Trophoblast cell (in vitro differentiated cells and primary cell): ENCODE results near the gene OSBPL8.
A peak's percentile ranks its signal among the peaks of the same experiment; 100 is the strongest.

ENCODE experiments used
- DNase-seq, 2 donors: peaks; one replicate each; pipeline ENCODE4 v3.0.0-alpha.2; 2016
- H2AFZ ChIP-seq: 2 replicates; pipeline ENCODE4 v1.6.1; 2013; ENCODE audit warnings: low read length, moderate library complexity, mild to moderate bottlenecking; ENCODE audit not compliant: insufficient read depth, poor library complexity
- H2AK5ac ChIP-seq: 2 replicates; pipeline ENCODE4 v1.6.1; 2013; ENCODE audit warnings: mild to moderate bottlenecking, low read length
- H2BK120ac ChIP-seq: 2 replicates; pipeline ENCODE4 v1.6.1; 2013; ENCODE audit warnings: low read length, mild to moderate bottlenecking, moderate library complexity; ENCODE audit not compliant: insufficient read depth, poor library complexity
- H2BK12ac ChIP-seq: 2 replicates; pipeline ENCODE4 v1.6.1; 2013; ENCODE audit warnings: mild to moderate bottlenecking, low read length, moderate library complexity
- H2BK5ac ChIP-seq: 2 replicates; pipeline ENCODE4 v1.6.1; 2013; ENCODE audit warnings: low read length, low read depth, moderate library complexity, mild to moderate bottlenecking; ENCODE audit not compliant: poor library complexity
- H3K14ac ChIP-seq: 2 replicates; pipeline ENCODE4 v1.6.1; 2013; ENCODE audit warnings: mild to moderate bottlenecking, low read length
- H3K18ac ChIP-seq: 2 replicates; pipeline ENCODE4 v1.6.1; 2013; ENCODE audit warnings: mild to moderate bottlenecking, low read length
- H3K23ac ChIP-seq: 2 replicates; pipeline ENCODE4 v1.6.1; 2013; ENCODE audit warnings: low read length
- H3K27ac ChIP-seq: 2 replicates; pipeline ENCODE4 v1.5.1; 2013; ENCODE audit warnings: low read depth, mild to moderate bottlenecking, inconsistent platforms, low read length, moderate library complexity
- H3K27me3 ChIP-seq: 2 replicates; pipeline ENCODE4 v1.6.1; 2013; ENCODE audit warnings: inconsistent platforms, mild to moderate bottlenecking, low read length, moderate library complexity; ENCODE audit not compliant: insufficient read depth
- H3K36me3 ChIP-seq, 2 experiments: 1 replicate in 1 of 2; 2 replicates in 1 of 2; pipeline ENCODE4 v1.6.1; 2013; ENCODE audit warnings: low read length in 2 of 2, mild to moderate bottlenecking in 2 of 2, moderate library complexity in 1 of 2; ENCODE audit not compliant: insufficient read depth in 2 of 2, control insufficient read depth in 1 of 2
- H3K4ac ChIP-seq: 2 replicates; pipeline ENCODE4 v1.6.1; 2013; ENCODE audit warnings: low read depth, mild to moderate bottlenecking, low read length, moderate library complexity
- H3K4me1 ChIP-seq, 2 experiments: 1 replicate in 1 of 2; 2 replicates in 1 of 2; pipeline ENCODE4 v1.6.1; 2013; ENCODE audit warnings: low read length in 2 of 2, mild to moderate bottlenecking in 2 of 2, moderate library complexity in 1 of 2; ENCODE audit not compliant: insufficient read depth in 2 of 2, control insufficient read depth in 1 of 2
- H3K4me2 ChIP-seq: 2 replicates; pipeline ENCODE4 v1.6.1; 2013; ENCODE audit warnings: inconsistent platforms, mild to moderate bottlenecking, low read length, moderate library complexity
- H3K4me3 ChIP-seq: 2 replicates; pipeline ENCODE4 v1.5.1; 2013; ENCODE audit warnings: mild to moderate bottlenecking, low read depth, low read length, inconsistent platforms
- H3K79me1 ChIP-seq: one replicate; pipeline ENCODE4 v1.6.1; 2013; ENCODE audit warnings: low read length
- H3K79me2 ChIP-seq: 2 replicates; pipeline ENCODE4 v1.6.1; 2013; ENCODE audit warnings: low read length, mild to moderate bottlenecking; ENCODE audit not compliant: control insufficient read depth, insufficient read depth, poor library complexity
- H3K9ac ChIP-seq: 2 replicates; pipeline ENCODE4 v1.6.1; 2013; ENCODE audit warnings: mild to moderate bottlenecking, low read length
- H3K9me3 ChIP-seq: 2 replicates; pipeline ENCODE4 v1.6.1; 2013; ENCODE audit warnings: low read depth, mild to moderate bottlenecking, control low read depth, inconsistent platforms, low read length; ENCODE audit not compliant: insufficient read depth
- H4K12ac ChIP-seq: 2 replicates; pipeline ENCODE4 v1.6.1; 2013; ENCODE audit warnings: low read depth, mild to moderate bottlenecking, low read length, moderate library complexity
- H4K8ac ChIP-seq: 2 replicates; pipeline ENCODE4 v1.6.1; 2013; ENCODE audit warnings: low read depth, mild to moderate bottlenecking, low read length, moderate library complexity
- H4K91ac ChIP-seq: one replicate; pipeline ENCODE4 v1.6.1; 2013; ENCODE audit warnings: low read depth, mild to moderate bottlenecking, low read length, moderate library complexity
- WGBS: extraction: QIAGEN DNeasy Blood & Tissue Kit; methylation state at CpG from one replicate; pipeline ENCODE4 v1.1.7; 2013; ENCODE audit warnings: missing lambda C conversion rate; ENCODE audit not compliant: insufficient read length, insufficient coverage; ENCODE audit errors: extremely low coverage; 5-methylcytosine and 5-hydroxymethylcytosine counted together

The OSBPL8 gene

DNA sequence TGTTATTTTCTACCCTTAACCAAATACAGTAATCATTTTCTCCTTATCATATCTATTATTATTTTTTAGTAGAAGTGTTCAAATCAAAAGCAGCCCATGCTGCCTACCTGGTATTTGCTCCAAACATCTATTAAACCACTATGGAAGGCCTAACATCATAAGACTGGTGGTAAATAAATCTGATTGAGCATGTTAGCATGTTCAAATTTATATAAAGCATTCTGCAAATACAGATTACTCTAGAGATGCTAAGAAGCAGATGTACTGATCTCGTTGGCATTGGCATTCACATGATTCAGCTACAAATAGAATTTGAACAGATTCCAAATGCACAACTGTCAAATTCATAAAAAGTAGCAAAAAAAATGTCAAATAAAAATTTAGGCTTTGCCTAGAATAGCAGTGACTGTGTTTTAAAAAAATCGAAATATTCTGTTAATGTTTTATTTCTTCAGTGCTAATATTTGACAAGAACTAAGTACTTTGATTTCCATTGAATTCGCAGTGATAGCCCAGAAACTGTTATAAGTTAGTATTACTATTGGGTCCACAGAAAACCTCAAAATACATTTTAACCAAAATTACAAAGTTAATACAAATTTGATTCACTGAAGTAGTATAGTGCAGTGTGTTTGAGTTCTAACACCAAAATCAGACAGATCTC, 9.4 kb upstream of the OSBPL8 start:
- no peak overlapping the region for H3K18ac ChIP-seq
- H3K14ac ChIP-seq, result no peak overlapping the region
- H3K36me3 ChIP-seq, result no peaks in the 10 kb centered on the region
- H2BK120ac ChIP-seq, result no peak overlapping the region
- H3K79me2 ChIP-seq, result no peaks in the 10 kb centered on the region
- H3K9me3 ChIP-seq, result peaks cover 3% of the 10 kb centered on the region
- no peak overlapping the region for H3K23ac ChIP-seq
- no peaks in the 10 kb centered on the region for H3K79me1 ChIP-seq
- no peak overlapping the region for H2BK12ac ChIP-seq
- no peak overlapping the region for H3K4me2 ChIP-seq
- DNase-seq, result no peak
- H3K27ac ChIP-seq, result no peak overlapping the region
- H4K91ac ChIP-seq, result no peak overlapping the region
- no peak overlapping the region for H3K4me3 ChIP-seq
- H3K4me1 ChIP-seq, result no peaks in the 10 kb centered on the region
- H3K9ac ChIP-seq, result no peak overlapping the region
- H2AFZ ChIP-seq, result no peak overlapping the region
- no peak overlapping the region for H4K8ac ChIP-seq
- no peaks in the 10 kb centered on the region for H3K27me3 ChIP-seq
- H4K12ac ChIP-seq, result no peak overlapping the region
- WGBS, result no CpG with 5 or more reads among the region's 3 CpGs
- no peak overlapping the region for H2AK5ac ChIP-seq
- no peak overlapping the region for H2BK5ac ChIP-seq
- no peak overlapping the region for H3K4ac ChIP-seq

DNA sequence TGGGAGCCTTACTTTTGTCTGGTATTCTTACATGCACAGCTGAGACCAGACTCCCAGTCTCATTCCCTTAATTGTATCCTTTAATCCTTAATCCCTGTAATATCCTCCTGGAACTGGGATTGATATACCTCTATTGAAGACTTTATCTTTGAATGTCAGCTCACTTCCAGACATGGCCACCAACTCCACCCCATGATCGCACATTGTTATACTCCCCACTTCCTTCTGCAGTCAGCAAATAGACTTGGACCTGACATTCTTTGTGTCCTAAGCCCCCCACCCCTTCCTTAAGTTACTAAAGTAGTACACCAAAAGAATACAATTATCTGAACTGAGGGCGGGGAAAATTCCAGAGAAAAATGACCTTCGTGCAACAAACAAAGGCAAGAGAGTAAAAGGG, 8.6 kb upstream of the OSBPL8 start:
- Histone ChIP-seq H2BK12ac (no peak overlapping the region), H3K4ac (no peak overlapping the region), H3K14ac (no peak overlapping the region), H3K9ac (no peak overlapping the region), H3K9me3 (no peaks in the 10 kb centered on the region), H4K91ac (no peak overlapping the region), H4K12ac (no peak overlapping the region), H3K18ac (no peak overlapping the region), H3K23ac (no peak overlapping the region), H3K36me3 (no peaks in the 10 kb centered on the region), H4K8ac (no peak overlapping the region), H3K4me1 (no peaks in the 10 kb centered on the region), H3K27ac (no peak overlapping the region), H2BK120ac (no peak overlapping the region), H3K4me2 (no peak overlapping the region), H2AK5ac (no peak overlapping the region), H2AFZ (no peak overlapping the region), H2BK5ac (no peak overlapping the region), H3K79me2 (no peaks in the 10 kb centered on the region), H3K27me3 (no peaks in the 10 kb centered on the region), H3K79me1 (no peaks in the 10 kb centered on the region), H3K4me3 (no peak overlapping the region)
- no peak for DNase-seq
- WGBS, result no CpG with 5 or more reads among the region's 3 CpGs

DNA sequence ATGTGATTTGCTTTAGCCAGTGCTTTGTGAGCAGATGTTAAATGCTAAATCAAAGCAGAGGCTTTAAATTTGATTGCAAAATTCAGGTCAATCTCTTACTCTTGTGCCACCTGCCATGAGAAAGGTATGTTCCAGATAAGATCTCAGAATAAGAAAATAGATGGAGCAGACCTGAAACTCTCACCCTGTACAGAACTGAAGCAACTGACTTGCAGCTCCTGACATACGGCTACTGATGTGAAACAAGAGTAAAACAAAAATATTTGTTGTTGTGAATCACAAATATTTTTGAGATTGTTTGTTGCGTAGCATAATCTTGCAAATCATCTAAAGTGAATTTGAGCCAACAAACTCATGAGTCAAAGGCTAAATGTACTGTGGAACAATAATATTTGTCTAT, 3.5 kb upstream of the OSBPL8 start:
- Histone ChIP-seq H3K4me3 (no peak overlapping the region), H4K91ac (no peak overlapping the region), H4K8ac (no peak overlapping the region), H3K4me2 (no peak overlapping the region), H2AK5ac (no peak overlapping the region), H2BK12ac (no peak overlapping the region), H3K9me3 (no peaks in the 10 kb centered on the region), H3K27me3 (no peaks in the 10 kb centered on the region), H4K12ac (no peak overlapping the region), H2BK5ac (no peak overlapping the region), H3K18ac (no peak overlapping the region), H3K9ac (no peak overlapping the region), H3K4ac (no peak overlapping the region), H3K36me3 (no peaks in the 10 kb centered on the region), H2AFZ (no peak overlapping the region), H3K79me1 (peaks cover 12% of the 10 kb centered on the region), H3K79me2 (peaks cover 8% of the 10 kb centered on the region), H3K4me1 (no peaks in the 10 kb centered on the region), H3K27ac (no peak overlapping the region), H2BK120ac (no peak overlapping the region), H3K23ac (no peak overlapping the region), H3K14ac (no peak overlapping the region)
- peak in 1 of 2 donors; percentile 70 for DNase-seq
- no CpG with 5 or more reads among the region's 2 CpGs for WGBS

DNA sequence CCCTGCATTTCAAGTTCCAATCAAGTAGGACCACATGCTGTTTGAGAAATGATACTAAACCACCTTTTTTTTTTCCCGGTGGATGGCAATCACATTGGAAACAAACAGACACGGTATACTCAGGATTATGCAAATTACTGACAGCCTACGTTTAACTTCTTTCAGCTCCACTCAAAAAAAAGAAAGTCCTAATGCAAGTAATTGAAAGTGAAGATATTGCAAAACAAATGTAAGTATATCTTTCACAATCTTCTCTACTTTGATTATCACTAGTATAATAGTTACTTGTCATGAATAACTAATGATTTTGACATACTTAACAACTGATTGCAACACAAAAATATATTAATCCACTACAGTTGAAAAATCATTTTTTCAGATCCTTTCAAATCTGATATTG, 2.6 kb upstream of the OSBPL8 start:
- Histone ChIP-seq H3K4me3 (no peak overlapping the region), H3K79me2 (peaks cover 8% of the 10 kb centered on the region), H4K8ac (no peak overlapping the region), H4K12ac (no peak overlapping the region), H3K4me2 (no peak overlapping the region), H3K4me1 (no peaks in the 10 kb centered on the region), H3K79me1 (peaks cover 12% of the 10 kb centered on the region), H3K14ac (no peak overlapping the region), H3K18ac (no peak overlapping the region), H3K27ac (no peak overlapping the region), H2AK5ac (no peak overlapping the region), H3K9ac (no peak overlapping the region), H2AFZ (no peak overlapping the region), H2BK120ac (no peak overlapping the region), H3K36me3 (no peaks in the 10 kb centered on the region), H4K91ac (no peak overlapping the region), H3K27me3 (no peaks in the 10 kb centered on the region), H2BK12ac (no peak overlapping the region), H3K23ac (no peak overlapping the region), H2BK5ac (no peak overlapping the region), H3K4ac (no peak overlapping the region), H3K9me3 (no peaks in the 10 kb centered on the region)
- no CpG with 5 or more reads among the region's 3 CpGs for WGBS
- DNase-seq, result no peak
